ENCODE measurements around the gene EEF2K. TPM values are rescaled to one million over a fixed set of nuclear protein-coding genes. Genes with fewer than 3 reads are reported as not detected.

Gene EEF2K
- polyA plus RNA-seq, 1 experiment = 10.9 TPM

- POLR2A ChIA-PET = no interaction called here
- no peak for DNase-seq (ENCODE audit: low read depth)
These were observed 31.4 kb upstream of the EEF2K start for GRCh38 chr16:22174642-22175041.

GRCh38 chr16:22177968-22178930, 27.8 kb upstream of the EEF2K start:
- no peak overlapping the region for H3K4me3 ChIP-seq (ENCODE audit: low read depth, low read length)
- H3K27me3 ChIP-seq (ENCODE audit: control insufficient read depth, insufficient read depth, low read length) = 0 out of 2 replicates have a peak, but pooled peaks cover 1% of the 10 kb centered on the region
- DNase-seq (ENCODE audit: low read depth) = no peak
- no peaks in the 10 kb centered on the region for H3K36me3 ChIP-seq (ENCODE audit: control insufficient read depth, insufficient read depth, low read length)
- CTCF ChIA-PET = interaction anchor here (0.6 to 1.5 kb wide), 3 partner anchors 10 to 158 kb away, joined by 3 to 6 read pairs (median 4); no protein-coding TSS in a partner anchor
- POLR2A ChIA-PET = no interaction called here
- TF ChIP-seq CTCF (IDR thresholded peaks at IDR 0.05; ENCODE audit: insufficient read depth, low read depth, low read length) = no peak

More at GRCh38 chr16:22174642-22175041, 31.4 kb upstream of the EEF2K start:
- 0 out of 2 replicates have a peak, but pooled peaks cover 1% of the 10 kb centered on the region for H3K27me3 ChIP-seq (ENCODE audit: control insufficient read depth, insufficient read depth, low read length)
- TF ChIP-seq CTCF (IDR thresholded peaks at IDR 0.05; ENCODE audit: insufficient read depth, low read depth, low read length) = no peak
- no peaks in the 10 kb centered on the region for H3K36me3 ChIP-seq (ENCODE audit: control insufficient read depth, insufficient read depth, low read length)
- CTCF ChIA-PET = interaction anchor here (0.5 to 1.9 kb wide), 2 partner anchors 9 to 14 kb away, joined by 3 to 16 read pairs; no protein-coding TSS in a partner anchor
- H3K4me3 ChIP-seq (ENCODE audit: low read depth, low read length) = no peak overlapping the region

GRCh38 chr16:22181426-22181825, 24.7 kb upstream of the EEF2K start:
- Histone ChIP-seq H3K36me3 (ENCODE audit: control insufficient read depth, insufficient read depth, low read length) (no peaks in the 10 kb centered on the region), H3K4me3 (ENCODE audit: low read depth, low read length) (no peak overlapping the region), H3K27me3 (ENCODE audit: control insufficient read depth, insufficient read depth, low read length) (peaks cover 1% of the 10 kb centered on the region; the same call in 1 of the 2 replicates)
- no peak for DNase-seq (ENCODE audit: low read depth)
- no peak for TF ChIP-seq CTCF (IDR thresholded peaks at IDR 0.05; ENCODE audit: insufficient read depth, low read depth, low read length)
- POLR2A ChIA-PET = no interaction called here
- CTCF ChIA-PET = no interaction called here

GRCh38 chr16:22181843-22182242, 24.2 kb upstream of the EEF2K start:
- CTCF ChIA-PET = no interaction called here

More at GRCh38 chr16:22181843-22182242, 24.2 kb upstream of the EEF2K start:
- TF ChIP-seq CTCF (IDR thresholded peaks at IDR 0.05; ENCODE audit: insufficient read depth, low read depth, low read length) = no peak
- POLR2A ChIA-PET = no interaction called here
- no peaks in the 10 kb centered on the region for H3K36me3 ChIP-seq (ENCODE audit: control insufficient read depth, insufficient read depth, low read length)
- DNase-seq (ENCODE audit: low read depth) = no peak
- H3K27me3 ChIP-seq (ENCODE audit: control insufficient read depth, insufficient read depth, low read length) = peaks cover 1% of the 10 kb centered on the region; the same call in 1 of the 2 replicates
- no peak overlapping the region for H3K4me3 ChIP-seq (ENCODE audit: low read depth, low read length)

Data from BJ (cell line).